Body of pancreas (tissue), 4 donors: ENCODE results near the gene GOLGA6L2.

Experiments used
- CTCF ChIP-seq, 7 experiments: fragments of 450-650 bp in 4 of 7; fragments of 200-600 bp in 3 of 7; sonication (generic) in 3 of 7; IDR thresholded peaks; one replicate each; pipeline ENCODE4 v1.5.1; 2016 to 2019; ENCODE audit warnings: antibody characterized with exemption in 7 of 7
- POLR2A ChIP-seq, 3 donors: fragments of 450-650 bp; IDR thresholded peaks; one replicate each; pipeline ENCODE4 v1.6.1; 2016; ENCODE audit warnings: antibody characterized with exemption in 3 of 3, mild to moderate bottlenecking in 2 of 3

GRCh38 chr15:23441204-23441603, 5.8 kb downstream of the GOLGA6L2 start:
- no peak for TF ChIP-seq POLR2A (IDR thresholded peaks at IDR 0.05)
- no peak for TF ChIP-seq CTCF (IDR thresholded peaks at IDR 0.05)
